GM18867 (cell line): Measurements from ENCODE around the gene CPA3.

ENCODE experiments used
- ATAC-seq: cut with Tn5 transposase; IDR thresholded peaks from one replicate; pipeline ENCODE4 v1.9.1; 2021; ENCODE audit warnings: mild to moderate bottlenecking, moderate library complexity; ENCODE audit not compliant: unreplicated experiment

CPA3 gene, protein sequence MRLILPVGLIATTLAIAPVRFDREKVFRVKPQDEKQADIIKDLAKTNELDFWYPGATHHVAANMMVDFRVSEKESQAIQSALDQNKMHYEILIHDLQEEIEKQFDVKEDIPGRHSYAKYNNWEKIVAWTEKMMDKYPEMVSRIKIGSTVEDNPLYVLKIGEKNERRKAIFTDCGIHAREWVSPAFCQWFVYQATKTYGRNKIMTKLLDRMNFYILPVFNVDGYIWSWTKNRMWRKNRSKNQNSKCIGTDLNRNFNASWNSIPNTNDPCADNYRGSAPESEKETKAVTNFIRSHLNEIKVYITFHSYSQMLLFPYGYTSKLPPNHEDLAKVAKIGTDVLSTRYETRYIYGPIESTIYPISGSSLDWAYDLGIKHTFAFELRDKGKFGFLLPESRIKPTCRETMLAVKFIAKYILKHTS

DNA sequence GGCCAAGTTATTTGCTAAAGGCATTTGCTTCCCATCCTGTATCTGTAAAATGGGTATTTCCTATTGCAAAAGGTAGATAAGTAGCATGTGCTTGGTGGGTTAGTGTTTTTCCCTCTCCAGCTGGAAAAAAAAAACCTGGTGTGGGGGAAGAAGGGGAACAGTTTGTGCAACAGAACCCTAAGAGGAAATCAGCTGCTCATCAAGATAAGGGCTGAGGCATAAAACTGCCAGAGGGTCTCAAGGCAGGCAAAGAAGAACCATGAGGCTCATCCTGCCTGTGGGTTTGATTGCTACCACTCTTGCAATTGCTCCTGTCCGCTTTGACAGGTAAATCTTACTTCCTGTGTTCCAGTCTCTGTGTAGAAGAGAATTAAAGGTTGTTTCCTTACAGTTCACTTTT, at the start of gene CPA3:
TSS of gene CPA3 (plus strand) at position 248 of the 400 bp plus-strand sequence. CDS start at position 260, 12 bp downstream.
- no peak for ATAC-seq

- no peak for ATAC-seq
Observed at GRCh38 chr3:148815316-148816110, 49.6 kb upstream of the CPA3 start.

DNA sequence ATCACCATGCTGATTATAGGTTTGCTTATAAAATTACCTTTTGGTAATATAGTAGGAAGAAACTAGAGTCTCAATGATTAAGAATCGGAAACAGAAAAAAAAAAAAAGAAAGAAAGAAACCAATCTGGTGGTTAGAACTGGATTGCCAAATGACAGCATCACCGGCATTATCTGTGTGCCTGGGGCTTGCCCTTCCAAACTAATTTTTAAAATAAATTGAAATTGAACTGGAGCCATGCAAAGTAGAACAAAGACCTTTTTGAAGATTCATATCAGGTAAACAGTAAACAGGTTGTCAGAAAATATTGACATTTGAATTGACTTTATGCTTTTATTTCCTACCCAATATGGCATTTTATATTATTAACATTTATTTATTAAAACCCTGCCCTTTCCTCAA, 48.7 kb upstream of the CPA3 start:
- no peak for ATAC-seq

DNA sequence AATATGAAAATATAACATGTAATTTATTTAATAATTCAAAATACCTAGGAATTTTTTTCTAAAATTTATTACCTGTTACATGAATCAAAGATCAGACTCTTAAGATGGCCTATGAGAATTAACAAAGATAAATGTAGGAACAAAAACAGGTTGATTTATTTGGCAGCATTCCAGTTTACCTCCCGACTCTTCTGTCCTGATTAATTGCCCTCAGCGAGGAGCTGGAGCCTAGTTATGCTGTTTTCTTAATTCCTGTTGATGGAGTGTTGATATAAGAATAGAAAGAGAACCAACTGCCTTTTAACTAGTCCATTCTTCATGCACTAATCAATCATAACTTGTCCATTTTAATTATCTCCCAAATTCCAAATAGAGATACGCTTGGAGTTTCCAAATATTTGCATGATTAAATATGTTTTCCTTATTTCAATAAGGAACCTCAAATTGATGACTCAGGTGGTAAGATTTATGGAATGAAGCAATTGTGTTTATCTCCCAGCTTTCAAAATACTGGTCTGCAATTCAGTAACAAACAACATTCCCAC, 48.0 kb upstream of the CPA3 start:
- ATAC-seq = no peak

DNA sequence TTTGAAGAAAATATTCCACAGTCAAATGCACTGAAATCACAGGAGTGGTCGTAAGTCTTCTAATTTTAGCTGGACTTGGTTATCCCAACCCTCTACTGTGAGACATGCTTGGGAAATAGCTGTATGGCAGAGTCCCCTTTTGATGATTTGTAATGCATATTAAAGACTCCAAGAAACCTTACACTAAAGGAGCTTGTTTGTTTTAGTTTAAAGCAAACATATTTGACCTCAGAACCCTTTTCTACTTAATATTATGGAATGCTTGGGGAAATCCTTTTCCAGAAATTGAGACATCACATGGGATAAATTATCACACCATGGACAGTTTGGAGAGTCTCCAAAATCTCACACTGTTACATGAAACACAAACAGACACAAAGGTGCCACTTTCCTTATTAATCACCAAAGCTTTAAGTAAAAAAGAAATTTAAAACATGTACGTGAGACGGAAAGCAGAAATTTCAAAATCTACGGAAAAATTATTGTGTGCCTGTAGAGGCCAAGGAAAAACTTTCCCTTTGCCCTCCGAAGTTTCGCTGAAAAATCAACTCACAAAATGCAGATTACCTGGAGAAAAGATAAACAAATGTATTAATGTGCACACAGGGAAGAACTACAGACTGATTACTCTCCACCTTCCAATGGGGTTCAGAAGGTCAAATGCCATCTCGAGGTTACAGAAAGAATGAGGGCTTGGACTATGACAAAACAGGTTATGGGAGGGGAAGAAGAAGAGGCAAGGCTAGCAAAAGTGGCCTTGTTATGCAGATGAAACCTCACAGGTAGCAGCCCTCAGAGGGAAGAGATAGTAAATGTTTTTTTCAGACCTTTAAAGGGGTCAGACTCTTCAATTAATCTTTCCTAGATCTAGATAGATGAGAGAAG, 44.5 kb upstream of the CPA3 start:
- no peak for ATAC-seq

DNA sequence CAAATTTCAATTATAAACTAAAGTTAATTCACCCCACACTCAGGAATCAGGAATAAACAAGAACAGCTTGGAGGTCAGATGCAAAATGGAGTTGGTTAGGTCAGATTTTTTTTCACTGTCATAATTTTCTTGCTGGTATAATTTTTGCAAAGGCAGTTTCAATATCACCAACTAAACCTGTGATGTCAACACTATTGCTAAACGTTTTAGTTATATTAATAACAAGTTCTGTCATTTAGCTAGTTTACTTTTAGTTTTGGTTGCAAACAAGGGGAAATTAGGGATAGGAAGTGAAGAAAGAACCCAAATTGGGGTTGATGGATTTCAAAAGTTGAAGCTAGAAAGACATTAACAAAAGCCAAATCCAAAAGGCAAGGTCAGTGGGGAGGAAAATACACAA, 42.1 kb upstream of the CPA3 start:
- ATAC-seq = no peak

DNA sequence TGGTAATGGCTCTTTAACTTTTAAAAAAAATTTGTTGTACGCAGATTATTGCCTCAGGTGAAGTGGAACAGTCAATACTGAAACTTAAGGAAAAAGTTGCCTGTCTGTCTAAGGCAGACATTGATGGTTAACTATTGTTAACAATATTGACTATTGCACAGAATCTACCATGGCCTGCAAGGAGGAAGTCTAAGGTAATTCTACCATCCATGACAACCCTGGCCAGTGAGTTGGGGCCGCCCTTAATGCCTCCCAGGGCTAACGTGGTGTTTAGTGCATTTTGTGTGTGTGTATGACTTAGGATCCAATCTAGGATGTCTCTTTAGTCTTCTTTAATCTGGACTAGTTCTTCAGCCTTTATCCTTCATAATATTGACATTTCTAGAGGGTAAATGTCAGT, 39.6 kb upstream of the CPA3 start:
- ATAC-seq = no peak

- no peak for ATAC-seq
Observed at GRCh38 chr3:148827585-148827984, 37.5 kb upstream of the CPA3 start, which contains the start of gene CPB1. CPB1 (plus strand) TSS chr3:148827811; CDS start chr3:148827824, 13 bp downstream.

DNA sequence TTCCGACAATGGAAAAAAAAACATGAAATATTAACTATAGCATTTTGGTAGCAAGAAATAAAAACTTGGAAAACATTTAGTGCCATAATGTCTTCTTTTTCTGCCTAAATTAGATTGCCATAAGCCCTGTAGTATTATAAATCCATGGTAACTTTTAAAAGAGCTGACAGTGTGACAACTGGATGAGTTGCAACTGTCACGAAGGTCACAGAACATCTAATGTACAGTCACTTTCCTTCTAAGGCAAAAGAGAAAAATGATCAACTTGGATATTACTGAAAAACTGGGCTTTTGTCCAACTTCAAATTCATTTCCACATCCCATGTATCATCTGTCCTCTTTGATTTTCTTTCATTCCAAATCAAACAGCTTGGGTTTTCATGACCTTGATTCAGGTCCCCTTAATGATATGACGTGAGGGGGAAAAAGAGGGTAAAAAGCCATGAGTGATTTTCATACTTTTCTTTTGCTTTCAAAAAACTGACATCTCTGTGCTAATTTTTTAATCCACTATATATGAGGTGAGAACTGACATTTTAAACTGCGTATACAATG, 36.9 kb upstream of the CPA3 start:
- ATAC-seq = no peak

- no peak for ATAC-seq
Observed at GRCh38 chr3:148829926-148830325, 35.2 kb upstream of the CPA3 start.

DNA sequence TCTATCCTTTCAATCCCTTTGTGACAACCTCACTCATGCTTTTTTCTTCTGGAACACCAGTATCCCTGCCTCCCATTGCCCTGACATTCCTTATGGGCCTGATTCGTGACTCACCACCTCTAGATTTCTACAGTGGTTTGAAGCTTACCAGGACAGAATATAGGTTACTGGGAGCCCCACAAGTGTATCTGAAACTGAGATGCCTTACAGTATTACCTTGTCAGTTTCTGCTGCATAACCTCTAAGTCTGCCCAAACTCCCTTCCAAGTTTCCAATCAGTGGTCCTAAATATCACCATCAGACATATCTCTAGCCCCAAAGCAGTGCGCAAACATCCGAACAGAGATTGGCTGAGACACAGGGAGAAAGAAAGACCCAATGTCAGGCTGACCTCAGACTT, 31.9 kb upstream of the CPA3 start:
- ATAC-seq = no peak

GRCh38 chr3:148839805-148840204, 25.3 kb upstream of the CPA3 start:
- peak; percentile 91 for ATAC-seq

GRCh38 chr3:148840451-148840850, 24.6 kb upstream of the CPA3 start:
- peak; percentile 1 for ATAC-seq

DNA sequence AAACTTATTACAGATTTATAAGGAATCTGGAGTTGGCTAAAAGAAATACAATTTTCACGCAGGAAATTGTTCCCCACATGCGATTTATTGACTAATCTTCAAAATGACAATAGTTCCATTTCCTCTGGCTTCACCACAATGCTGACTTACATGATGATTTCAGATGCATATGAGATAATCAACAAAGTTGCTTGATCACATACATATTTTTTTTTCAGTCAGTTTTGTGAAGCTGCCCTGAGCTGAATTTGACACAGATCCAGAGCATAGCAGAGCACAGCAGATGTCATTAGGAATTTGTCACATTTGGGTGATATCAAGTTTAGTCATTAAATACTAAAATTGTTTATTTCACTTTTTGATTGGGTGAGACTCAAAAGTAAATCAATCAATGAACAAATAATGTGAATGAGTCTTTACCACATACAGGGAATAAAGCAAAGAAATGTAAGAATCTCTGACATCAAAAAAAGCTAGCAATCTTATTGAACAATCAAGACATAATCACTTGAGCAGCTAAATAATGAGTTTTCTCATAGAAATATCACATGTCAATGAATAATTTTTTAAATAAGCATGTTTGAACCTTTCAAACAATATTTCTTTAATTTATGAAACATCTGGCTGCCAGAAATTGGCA, 19.2 kb upstream of the CPA3 start:
- ATAC-seq = no peak

DNA sequence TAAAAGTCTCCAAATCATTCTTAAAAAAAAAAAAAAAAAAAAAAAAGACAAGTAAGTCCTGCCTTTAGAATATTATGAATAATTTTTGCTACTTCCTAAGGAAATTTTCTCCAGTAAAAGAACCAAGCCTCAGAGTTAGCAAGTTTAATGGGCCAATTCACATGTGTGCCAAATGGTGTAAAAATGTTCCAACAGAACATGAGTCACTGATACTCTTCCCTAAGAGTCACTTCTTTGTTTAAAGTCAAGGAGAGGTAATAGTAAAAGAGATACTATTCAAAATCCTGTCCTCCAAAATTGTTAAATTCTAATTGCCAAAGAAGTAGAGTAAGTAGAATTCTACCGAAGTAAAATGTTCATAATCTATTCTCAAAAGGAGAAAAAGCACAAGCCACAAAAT, 17.7 kb upstream of the CPA3 start:
- ATAC-seq = no peak

GRCh38 chr3:148848410-148848809, 16.7 kb upstream of the CPA3 start:
- ATAC-seq = no peak

GRCh38 chr3:148852271-148852992, 12.7 kb upstream of the CPA3 start:
- no peak for ATAC-seq

DNA sequence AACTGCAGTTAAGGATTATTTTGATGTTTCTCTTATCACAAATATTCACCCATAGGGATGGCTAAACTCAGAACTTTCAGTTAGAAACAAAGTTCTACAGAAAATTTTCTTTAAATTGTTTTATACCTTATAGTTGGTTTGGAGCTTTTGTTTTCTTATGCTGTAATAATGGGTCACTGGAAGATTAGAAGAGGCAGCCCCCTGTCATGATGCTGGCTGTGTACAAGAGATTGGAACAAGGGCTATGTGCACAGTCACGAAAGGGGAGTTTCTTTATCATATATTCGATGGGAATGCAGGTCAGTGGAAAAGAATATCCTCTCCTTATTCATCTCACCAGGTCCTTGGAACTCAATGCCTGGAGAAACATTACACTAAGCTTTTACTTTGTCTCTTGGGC, 12.0 kb upstream of the CPA3 start:
- ATAC-seq = no peak

DNA sequence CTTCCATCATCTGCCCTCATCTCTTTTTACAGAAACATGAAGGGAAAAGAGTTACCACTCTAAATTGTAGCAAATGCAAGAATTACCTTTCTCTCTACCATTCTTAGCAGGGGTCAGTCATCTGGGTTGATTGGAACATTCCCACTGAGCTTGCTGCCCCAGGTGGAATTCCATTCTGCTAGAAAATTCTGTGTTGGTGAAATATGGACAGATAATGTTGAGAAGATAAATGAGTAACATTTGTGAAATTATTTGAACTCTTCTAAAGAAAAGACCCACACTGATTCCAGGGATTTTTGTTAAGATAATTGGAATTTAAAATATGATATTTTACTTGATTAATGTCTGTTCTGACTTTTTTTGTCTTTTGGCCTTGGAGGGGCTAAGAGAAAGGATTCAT, 11.0 kb upstream of the CPA3 start:
- no peak for ATAC-seq
